ENCODE results near the gene CYB561D2.

Gene CYB561D2

DNA sequence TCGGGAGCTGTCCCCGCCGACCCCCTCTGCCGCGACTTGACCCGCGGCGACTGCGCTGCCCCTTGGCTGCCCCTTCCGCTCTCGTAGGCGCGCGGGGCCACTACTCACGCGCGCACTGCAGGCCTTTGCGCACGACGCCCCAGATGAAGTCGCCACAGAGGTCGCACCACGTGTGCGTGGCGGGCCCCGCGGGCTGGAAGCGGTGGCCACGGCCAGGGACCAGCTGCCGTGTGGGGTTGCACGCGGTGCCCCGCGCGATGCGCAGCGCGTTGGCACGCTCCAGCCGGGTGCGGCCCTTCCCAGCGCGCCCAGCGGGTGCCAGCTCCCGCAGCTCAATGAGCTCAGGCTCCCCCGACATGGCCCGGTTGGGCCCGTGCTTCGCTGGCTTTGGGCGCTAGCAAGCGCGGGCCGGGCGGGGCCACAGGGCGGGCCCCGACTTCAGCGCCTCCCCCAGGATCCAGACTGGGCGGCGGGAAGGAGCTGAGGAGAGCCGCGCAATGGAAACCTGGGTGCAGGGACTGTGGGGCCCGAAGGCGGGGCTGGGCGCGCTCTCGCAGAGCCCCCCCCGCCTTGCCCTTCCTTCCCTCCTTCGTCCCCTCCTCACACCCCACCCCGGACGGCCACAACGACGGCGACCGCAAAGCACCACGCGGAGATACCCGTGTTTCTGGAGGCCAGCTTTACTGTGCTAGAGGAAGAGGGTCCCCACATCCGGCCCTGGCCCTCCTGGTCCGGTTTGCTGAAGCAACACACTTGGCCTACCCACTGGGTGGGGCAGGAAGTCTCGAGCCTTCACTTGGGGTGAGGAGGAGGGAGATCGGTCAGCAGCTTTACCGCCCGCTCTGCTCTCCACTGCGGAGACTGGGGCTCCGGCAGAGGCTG lies 10.0 kb upstream of the CYB561D2 start, which contains the start of gene RASSF1:
Gene RASSF1, minus strand, starts transcription at position 389 of the 882 bp plus-strand sequence. Its CDS starts 31 bp downstream, at position 358.
- in situ Hi-C loops (cut with MboI; ENCODE audit: low sequenced_read_pairs) = no loop called here

DNA sequence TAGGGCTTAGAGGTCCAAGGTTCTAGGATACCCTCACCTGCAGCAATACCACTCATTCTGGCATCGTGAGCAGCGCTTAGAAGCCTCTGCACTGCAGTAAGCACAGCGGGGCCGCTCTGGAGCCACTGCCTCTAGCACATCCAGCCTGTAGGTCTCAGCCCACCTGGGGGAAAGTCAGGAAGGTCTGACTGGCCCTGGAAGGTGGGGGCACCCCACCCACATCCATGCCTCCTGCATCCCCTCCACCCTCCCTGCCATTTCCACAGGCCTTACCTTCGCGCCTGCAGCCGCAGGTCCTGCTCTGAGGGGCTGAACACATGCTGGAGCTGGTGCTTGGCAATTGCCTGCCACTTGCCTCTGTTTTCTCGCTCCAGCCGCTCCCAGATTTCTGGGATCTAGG lies 9.1 kb upstream of the CYB561D2 start:
- in situ Hi-C loops (cut with MboI; ENCODE audit: low sequenced_read_pairs) = no loop called here

DNA sequence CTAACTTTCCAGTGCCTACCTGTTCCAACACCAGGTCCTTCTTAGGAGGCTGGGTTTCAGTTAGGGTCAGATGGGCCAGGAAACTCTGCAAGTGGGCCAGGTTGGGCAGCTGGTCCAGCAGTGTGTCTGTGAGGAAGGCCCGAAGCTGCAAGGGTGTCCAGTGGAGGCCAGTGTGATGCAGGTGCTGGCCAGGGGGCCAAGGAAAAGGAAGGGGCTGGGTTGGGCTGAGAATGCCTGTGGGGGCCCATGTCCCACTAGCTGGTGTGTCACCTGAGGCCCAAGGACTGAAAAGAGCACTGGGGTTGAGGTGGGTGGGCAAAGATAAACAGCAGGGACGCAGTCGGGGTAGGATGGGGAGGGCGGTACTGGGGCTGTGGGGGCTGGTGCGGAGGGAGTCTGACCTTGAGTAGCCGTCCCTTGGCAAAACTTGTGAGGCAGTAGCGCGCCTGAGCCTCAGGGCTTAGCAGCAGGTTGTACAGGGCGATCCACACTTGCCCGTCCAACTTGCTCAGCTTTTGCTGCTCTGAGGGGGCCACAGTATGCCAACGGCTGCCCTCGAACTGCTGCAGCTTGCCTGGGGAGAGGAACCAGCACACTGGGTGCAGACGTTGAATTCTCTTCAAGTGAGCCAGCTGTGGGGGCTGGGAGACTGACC lies 8.5 kb upstream of the CYB561D2 start:
- in situ Hi-C loops (cut with MboI; ENCODE audit: low sequenced_read_pairs) = no loop called here

DNA sequence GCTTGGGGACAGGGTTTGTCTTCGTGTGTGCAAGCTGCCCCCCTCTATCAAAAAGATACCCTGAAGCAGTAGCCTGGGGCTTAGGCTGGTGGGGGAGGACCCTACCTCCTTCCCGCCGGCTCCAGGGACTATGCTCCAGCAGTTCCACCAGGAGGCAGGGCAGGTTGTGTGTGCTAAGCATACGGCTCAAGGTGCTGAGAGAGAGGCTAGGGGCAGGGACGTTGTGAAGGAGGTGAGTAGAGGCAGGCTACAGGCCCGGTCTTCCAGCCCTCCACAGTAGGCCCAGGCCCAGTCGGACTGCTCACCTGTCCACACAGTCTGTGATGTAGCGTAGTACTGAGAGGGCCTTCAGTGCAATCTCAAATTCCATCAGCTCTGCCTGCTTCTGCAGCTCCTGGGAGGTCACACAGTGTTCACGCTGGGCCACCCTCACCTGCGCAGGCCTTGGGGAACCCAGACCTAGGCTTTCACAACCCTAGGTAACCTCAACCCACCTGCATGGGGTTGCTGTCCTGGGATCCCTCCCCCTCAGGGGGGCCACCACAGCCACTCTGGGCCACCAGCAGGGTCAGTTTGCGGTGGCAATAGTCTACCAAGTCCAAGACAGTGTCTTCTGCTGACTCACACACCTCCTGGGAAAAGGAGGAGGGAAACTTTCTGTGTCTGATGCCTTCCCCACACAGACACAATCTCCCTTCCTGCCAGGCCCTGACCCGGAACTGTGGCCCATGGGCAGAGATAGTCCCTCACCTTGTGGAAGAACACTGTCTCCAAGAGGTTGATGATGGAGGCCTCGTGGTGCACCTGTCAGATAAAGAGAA lies 7.6 kb upstream of the CYB561D2 start:
- in situ Hi-C loops (cut with MboI; ENCODE audit: low sequenced_read_pairs) = no loop called here

DNA sequence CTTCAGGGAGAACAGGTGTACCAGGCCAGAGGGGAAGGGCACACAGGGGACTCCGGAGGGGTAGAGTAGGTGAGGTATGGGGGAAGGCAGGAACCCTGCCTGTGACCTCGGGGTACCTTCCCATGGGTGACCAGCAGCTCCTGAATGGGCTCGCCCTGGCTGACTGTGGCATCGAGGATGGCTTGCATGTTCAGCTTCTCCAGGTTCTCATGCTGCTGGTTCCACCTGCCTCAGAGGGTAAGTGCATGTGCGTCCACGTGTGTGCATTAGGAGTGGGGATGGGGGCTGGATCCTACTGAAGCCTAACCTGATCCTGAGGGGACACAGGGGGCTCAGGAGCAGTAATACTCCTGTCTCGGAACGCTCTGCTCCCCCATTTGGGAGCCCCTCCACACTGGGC lies 5.7 kb upstream of the CYB561D2 start:
- in situ Hi-C loops (cut with MboI; ENCODE audit: low sequenced_read_pairs) = no loop called here

DNA sequence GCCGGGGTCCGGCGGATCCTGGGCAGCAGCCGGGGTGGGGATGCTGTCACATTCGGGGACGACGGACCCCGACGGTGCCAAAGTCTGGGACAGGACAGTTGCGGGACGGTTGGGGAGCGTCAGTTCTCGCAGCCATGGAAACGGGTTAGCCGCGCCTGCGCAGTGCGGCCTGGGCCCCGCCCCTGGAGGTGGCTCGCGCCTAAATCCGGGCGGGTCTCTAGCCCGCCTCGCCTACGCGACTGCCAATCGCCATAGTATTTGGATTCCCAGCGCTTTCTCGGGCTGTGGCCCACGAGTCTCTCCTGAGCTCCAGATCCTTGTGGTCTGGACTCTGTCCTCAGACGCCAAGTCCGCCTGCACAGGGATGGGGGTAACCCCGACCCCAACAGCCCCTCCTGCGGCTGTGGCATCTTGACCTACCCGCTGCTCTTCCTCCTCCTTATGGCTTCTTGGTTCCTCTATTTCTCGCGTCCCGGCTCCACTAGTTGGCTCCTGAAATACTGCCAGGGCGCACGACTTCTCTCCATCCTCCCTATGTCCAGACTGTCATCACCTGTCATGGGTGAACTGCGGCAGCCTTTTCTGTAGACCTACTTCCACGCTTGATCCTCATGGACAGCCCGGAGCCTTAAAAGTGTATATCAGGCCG lies 5.0 kb upstream of the CYB561D2 start, which contains the start of gene ZMYND10:
Gene ZMYND10, minus strand, starts transcription at position 147 of the 649 bp plus-strand sequence. CDS start 153 bp downstream, outside the sequence.
- in situ Hi-C loops (cut with MboI; ENCODE audit: low sequenced_read_pairs) = no loop called here

DNA sequence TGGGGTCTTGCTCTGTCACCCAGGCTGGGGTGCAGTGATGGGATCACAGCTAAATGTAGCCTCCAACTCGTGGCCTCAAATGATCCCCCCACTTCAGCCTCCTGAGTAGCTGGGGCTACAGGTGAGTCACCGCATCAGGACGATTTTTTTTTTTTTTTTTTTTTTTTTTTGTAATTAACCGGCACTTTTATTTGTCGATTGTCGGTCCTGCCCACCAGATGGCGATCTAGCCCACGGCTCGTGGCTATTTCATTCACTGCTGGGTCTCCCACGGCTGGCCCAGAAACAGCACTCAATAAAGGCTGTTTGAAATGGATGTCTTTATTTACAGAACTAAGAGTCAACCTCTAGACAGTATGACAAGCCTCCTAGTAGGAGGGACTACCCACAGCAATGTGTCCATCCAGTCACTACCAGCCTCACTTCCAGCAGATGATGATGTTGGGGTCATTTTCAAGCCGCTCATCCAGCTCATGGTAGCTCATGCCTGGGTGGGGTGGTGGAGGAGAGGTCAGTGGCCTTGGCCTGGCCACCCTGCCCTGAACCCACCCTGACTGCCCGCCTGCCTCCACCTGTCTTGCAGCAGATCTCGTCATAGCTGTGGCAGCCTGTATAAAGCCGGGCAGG lies 3.4 kb upstream of the CYB561D2 start:
- in situ Hi-C loops (cut with MboI; ENCODE audit: low sequenced_read_pairs) = no loop called here

DNA sequence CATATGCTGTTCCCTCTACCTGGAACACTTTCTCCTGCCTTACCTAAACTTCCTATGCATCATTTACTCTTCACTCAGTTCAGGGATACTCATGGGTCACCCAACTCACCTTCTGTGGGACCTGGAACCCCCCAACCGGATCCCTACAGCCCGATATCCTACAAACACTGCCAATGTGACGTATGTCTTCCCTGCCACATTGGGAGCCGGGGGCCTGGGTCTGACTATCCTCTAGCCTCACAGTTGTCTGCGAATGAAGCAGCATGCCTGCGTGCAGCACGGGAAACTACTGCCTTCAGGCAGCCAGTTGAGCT lies 492 bp upstream of the CYB561D2 start:
- in situ Hi-C loops (cut with MboI; ENCODE audit: low sequenced_read_pairs) = no loop called here

DNA sequence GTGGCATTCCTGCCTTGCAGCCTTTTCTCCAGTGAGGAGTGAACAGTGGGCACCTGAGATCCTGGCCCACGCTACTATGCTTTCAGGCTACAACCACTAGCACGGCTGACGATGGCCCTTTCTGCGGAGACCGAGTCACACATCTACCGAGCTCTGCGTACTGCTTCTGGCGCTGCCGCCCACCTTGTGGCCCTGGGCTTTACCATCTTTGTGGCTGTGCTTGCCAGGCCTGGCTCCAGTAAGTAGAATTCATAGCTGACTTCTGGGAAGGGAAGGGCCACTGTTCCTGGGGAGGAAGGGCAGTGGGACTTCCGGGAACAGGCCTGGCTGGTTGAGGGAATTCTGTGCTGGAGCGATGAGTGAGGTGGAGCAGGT lies 648 bp downstream of the CYB561D2 start:
- in situ Hi-C loops (cut with MboI; ENCODE audit: low sequenced_read_pairs) = no loop called here

DNA sequence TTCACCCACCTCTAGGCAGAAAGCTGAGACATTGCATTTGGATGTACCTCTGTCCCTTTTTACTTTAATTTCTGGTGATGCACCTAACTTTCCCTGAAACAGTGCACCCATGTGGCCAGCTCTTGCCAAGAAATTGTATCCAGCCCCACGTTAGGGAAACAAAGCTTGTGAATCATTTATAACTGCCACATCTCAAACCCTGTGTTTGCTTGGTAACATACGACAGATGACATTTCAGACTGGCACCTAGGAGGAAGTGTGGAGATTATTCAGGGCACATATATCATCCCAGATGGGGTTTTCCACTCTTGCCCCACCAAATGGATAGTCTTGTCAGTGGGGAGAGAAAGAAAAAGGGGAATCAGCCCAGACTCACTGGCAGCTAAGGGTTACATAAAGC lies 2.1 kb downstream of the CYB561D2 start:
- in situ Hi-C loops (cut with MboI; ENCODE audit: low sequenced_read_pairs) = no loop called here

DNA sequence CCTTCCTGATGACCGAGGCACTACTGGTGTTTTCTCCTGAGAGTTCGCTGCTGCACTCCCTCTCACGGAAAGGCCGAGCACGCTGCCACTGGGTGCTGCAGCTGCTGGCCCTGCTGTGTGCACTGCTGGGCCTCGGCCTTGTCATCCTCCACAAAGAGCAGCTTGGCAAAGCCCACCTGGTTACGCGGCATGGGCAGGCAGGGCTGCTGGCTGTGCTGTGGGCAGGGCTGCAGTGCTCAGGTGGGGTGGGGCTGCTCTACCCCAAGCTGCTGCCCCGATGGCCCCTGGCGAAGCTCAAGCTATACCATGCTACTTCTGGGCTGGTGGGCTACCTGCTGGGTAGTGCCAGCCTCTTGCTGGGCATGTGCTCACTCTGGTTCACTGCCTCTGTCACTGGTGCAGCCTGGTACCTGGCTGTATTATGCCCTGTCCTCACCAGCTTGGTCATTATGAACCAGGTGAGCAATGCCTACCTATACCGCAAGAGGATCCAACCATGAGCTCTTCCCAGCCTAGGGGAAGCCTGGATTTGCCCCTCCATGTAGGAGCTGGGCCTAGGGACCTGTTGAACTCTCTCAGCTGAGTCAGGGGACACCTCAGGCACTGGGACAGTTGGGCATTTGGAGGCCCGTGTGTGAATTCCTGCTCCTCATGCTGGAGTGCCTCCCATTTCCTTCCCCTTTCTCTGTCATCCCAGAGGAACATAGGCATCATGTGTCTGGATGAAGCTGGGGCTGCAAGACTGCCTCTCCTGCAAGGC lies 2.8 kb downstream of the CYB561D2 start:
- in situ Hi-C loops (cut with MboI; ENCODE audit: low sequenced_read_pairs) = no loop called here

DNA sequence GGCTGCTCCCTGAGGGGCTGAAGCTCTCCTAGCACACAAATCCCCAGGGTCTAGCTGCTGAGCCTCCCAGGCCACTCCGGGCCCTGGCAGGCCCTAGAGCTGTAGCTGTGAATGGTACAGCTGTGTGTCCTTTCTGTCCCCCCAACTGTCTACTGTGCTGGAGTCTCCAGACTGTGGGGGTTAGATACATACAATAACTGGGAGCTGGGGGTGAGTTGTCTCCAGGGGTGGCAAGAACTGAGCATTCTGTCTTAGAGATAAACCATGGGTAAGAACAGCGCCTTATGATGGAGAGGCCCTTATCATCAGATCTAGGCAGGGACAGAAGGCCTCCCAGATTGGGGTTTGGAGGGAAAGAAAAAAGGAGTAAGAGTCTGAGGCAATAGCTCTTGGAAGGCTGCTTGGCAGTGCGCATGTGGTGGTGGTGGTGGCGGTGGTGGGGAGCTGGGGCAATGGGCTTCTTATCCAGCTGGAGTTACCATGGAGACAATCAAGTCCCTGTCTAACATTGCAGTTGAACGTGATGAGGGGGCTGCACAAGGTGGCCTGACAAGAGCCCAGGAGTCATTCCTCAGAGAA lies 3.6 kb downstream of the CYB561D2 start:
- in situ Hi-C loops (cut with MboI; ENCODE audit: low sequenced_read_pairs) = no loop called here

DNA sequence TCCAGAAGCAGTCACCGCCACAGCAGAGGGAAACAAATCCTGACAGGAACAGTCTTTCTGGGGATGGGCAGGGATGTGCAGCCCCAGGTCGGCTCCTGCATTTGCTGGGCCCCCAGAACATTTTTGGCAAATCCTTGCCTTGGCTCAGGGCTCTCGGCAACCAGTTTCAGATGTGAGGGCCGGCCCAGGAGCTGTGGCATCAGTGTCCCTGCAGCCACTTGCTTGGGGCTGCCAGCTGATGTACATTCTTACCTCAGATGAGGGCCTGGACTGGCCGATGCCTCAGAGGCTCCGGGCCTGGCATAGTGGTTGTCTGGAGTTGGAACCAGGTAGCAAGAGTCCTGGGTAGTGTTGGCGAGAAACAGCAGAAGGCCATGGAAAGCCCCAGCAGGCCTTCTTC lies 4.2 kb downstream of the CYB561D2 start:
- in situ Hi-C loops (cut with MboI; ENCODE audit: low sequenced_read_pairs) = no loop called here

DNA sequence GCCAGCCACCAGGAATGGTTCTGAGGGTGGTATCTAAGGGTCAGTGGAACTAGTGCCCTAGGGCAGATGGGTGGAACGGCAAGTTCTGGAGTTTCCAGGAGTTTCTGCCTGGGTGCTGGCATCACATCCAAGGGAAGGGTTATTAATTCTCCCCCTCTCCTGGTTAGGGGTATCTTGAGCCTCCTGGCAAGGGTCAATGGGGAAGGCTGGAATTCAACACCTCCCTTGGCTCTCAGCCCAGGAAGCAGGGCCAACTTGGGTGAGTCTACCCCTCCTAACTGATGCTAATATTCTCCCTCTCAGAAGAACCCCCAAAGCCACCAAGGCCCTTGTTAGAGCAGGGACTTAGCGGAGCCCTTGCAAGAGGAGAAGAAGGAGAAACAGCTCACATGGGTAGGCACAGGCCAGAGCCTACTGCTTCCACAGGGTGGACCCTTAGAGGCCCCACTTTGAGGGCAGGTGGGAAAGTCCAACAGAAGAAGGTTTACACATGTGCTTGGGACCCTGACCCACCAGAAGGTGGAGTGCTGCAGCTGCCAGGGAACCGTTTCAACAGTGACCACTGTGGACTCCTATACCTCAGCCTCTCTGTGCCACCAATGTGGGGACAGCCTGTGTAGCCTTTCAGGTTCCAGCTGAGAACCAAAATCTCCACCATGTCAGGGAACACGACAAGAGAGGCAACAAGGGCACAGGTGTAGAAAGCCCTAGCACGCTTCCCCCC lies 5.3 kb downstream of the CYB561D2 start:
- in situ Hi-C loops (cut with MboI; ENCODE audit: low sequenced_read_pairs) = no loop called here

DNA sequence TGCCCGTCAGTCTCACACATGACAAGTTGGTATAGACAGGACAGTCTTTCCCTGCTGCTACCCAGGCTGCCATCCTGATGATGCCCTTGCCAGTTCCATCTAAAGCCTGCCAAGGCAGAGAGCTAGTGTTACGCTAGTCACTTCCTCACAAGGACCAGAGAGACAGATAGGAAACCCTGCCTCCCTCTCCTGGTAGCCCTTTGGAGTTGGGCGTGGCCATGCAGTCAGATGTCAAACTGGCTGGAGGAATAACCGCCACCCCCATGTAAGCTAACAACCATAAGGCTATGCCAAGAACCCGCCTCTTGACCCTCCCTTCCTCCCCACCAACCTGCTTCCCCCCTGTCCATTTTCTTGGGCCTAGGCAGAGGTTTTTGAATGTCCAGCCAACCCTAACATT lies 5.9 kb downstream of the CYB561D2 start:
- in situ Hi-C loops (cut with MboI; ENCODE audit: low sequenced_read_pairs) = no loop called here

DNA sequence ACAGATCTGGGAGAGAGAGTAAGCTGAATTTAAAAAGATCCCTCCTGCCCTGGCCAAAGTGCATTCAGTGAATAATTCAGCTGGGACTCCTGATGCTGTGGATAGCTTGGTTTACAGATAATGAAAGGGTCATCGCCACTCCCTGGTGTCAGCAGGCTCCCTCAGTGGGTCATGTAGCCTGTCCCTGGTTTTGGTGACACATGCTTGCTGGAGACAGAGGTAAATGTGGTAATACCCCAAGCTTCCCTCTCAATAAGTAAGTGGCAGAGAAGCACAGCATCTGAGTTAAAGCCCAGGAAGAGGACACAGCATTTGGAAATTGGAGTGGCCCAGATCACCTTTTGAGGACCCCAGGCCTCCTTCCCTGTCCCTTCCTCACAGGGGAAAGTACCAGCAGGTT lies 6.8 kb downstream of the CYB561D2 start:
- in situ Hi-C loops (cut with MboI; ENCODE audit: low sequenced_read_pairs) = no loop called here

DNA sequence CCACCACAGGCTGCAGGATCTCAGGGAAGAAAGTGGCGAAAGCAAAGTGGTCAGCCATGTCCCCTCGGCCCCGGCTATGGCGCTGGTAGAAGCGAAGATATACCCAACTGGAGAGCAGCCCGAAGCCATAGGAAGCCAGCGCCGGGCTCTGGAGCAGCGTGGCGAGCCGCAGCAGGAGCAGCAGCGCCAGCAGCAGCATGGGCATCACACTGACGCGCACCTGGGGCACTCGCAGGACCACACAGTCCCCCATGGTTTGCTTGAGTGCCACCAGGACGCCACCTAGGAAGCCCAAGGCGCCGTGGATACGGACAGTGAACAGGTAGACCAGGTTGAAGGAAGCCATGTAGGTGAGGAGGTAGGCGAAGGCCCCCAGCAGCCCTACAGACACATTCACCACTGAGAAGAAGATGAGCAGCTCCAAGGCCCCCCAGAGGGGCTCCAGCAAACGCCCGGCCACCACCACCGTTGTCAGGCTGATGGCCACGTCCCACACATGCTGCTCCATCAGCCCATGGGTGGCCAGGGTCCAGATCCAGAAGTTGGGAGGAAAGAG lies 7.8 kb downstream of the CYB561D2 start:
- in situ Hi-C loops (cut with MboI; ENCODE audit: low sequenced_read_pairs) = no loop called here

DNA sequence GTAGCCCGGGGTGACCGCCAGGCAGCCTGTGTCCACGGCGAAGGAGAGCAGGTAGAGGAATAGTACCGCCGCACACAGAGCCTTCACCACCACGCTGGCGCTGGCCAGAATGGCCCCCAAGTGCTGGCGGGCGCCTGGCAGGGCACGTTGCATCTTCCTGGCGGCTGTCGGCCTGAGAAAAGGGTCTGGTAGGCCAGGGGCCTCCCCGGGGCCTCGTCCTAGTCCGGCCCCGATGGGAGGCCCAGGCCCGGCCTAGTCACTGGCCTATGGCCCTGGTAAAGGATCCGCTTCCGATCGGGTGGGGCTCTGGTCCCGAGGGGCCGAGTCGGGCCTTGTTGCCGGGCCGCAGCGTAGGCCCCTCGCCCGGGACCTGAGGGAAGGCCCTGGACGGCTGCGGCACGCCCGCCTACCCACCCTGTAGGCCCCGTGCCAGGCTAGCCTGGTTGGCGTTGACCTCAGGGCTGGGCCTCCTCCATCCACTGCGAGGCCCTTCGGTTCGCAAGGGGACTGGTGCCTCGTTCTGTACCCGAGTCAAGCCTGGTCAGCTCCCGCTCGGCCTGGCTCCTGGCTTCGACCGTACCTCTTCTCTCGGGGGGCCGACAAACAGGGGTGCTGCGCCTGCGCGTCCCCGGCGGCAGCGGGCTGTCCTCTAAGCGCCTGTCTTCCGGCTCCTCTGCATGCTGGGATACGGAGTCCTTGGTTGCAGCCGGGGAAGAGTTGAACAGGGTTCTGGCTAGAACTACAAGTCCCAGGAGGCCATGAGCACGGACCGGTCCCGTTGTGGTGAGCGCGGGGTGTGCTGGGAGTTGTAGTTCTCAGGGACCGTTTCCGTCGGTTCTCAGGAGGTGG lies 8.5 kb downstream of the CYB561D2 start, which contains the start of gene TMEM115:
Gene TMEM115, minus strand, starts transcription at position 611 of the 849 bp plus-strand sequence. Its CDS starts 458 bp downstream, at position 153.
- in situ Hi-C loops (cut with MboI; ENCODE audit: low sequenced_read_pairs) = no loop called here

All from HL-60/S4 treated with phorbol 12-myristate 13-acetate at 8.2 ng/mL for 4 days and 3 days (cell line).